ENCODE measurements around the gene OSGIN1.

OSGIN1 gene

GRCh38 chr16:83974475-83974874, 21.4 kb downstream of the OSGIN1 start:
- Histone ChIP-seq H3K27ac (ENCODE audit: extremely low read depth, low read depth, low read length) (no peak overlapping the region), H3K4me3 (ENCODE audit: low read depth, low read length) (no peak overlapping the region), H3K9me3 (ENCODE audit: control insufficient read depth, insufficient read depth, low read depth, low read length) (no peaks in the 10 kb centered on the region), H3K4me1 (ENCODE audit: control insufficient read depth, insufficient read depth, low read length) (no peaks in the 10 kb centered on the region), H3K36me3 (ENCODE audit: control insufficient read depth in 2 of 2, insufficient read depth in 1 of 2, low read length in 2 of 2) (no peaks in the 10 kb centered on the region)
- CTCF ChIA-PET, result no interaction called here
- POLR2A ChIA-PET, result no interaction called here
- no peak for TF ChIP-seq ZNF341 (tag by site-specific recombination; IDR thresholded peaks at IDR 0.05; ENCODE audit: low read depth)
- peak; percentile 40; the same call in 1 of the 2 replicates for TF ChIP-seq EGR2 (tag by site-specific recombination; IDR thresholded peaks at IDR 0.05; ENCODE audit: low read depth)

DNA sequence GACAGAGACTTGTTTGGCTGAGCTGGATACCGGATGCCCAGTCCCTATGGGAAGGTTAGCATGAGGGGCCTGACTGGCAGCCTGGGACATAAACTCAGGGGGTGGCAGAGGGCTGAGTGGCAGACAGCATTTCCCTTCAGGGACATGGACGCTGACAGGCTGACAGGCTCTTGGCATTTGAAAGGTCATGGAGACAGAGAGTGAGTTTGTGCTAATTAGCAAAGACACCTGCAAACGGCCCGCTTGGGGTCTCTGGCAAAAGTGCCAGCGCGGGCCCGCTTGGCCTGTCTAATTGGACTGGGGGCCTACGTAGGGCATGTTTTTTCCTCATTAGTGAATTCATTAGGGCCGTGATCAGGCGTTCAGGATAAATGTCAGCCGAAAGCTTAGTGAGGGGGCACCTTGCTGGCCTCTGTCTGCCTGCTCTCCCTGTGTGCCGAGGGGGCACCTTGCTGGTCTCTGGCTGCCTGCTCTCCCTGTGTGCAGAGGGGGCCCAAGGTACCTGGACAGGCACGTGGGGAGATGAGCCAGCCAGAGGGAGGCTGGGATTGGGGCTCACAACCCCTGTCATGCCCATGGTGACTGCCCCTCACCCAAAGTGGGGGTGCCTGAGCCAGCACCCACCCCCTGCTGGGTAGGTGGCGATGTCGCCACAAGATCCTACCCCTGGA, 22.7 kb downstream of the OSGIN1 start:
- ChIA-PET POLR2A (no interaction called here), CTCF (no interaction called here)
- H3K27ac ChIP-seq (ENCODE audit: extremely low read depth, low read depth, low read length), result no peak overlapping the region
- TF ChIP-seq ZNF530 (tag by site-specific recombination; IDR thresholded peaks at IDR 0.05; ENCODE audit: low read depth), result no peak
- TF ChIP-seq ZNF843 (tag by site-specific recombination; IDR thresholded peaks at IDR 0.05), result no peak
- TF ChIP-seq TRIM28 (IDR thresholded peaks at IDR 0.05; ENCODE audit: borderline replicate concordance, low read length), result no peak
- no peak for TF ChIP-seq ZNF148 (tag by site-specific recombination; IDR thresholded peaks at IDR 0.05; ENCODE audit: borderline replicate concordance)
- TF ChIP-seq ZNF157 (tag by site-specific recombination; IDR thresholded peaks at IDR 0.05), result no peak
- TF ChIP-seq PRDM6 (tag by site-specific recombination; IDR thresholded peaks at IDR 0.05), result no peak
- no peak for TF ChIP-seq ZNF624 (tag by site-specific recombination; IDR thresholded peaks at IDR 0.05)
- TF ChIP-seq ZFP69B (tag by site-specific recombination; IDR thresholded peaks at IDR 0.05), result no peak
- TF ChIP-seq, protein P1, sequence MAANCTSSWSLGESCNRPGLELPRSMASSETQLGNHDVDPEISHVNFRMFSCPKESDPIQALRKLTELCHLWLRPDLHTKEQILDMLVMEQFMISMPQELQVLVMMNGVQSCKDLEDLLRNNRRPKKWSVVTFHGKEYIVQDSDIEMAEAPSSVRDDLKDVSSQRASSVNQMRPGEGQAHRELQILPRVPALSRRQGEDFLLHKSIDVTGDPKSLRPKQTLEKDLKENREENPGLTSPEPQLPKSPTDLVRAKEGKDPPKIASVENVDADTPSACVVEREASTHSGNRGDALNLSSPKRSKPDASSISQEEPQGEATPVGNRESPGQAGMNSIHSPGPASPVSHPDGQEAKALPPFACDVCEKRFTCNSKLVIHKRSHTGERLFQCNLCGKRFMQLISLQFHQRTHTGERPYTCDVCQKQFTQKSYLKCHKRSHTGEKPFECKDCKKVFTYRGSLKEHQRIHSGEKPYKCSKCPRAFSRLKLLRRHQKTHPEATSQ (tag by site-specific recombination; IDR thresholded peaks at IDR 0.05), result no peak
- TF ChIP-seq ZNF416 (tag by site-specific recombination; IDR thresholded peaks at IDR 0.05), result no peak
- TF ChIP-seq PRDM1 (tag by site-specific recombination; IDR thresholded peaks at IDR 0.05), result no peak
- no peak for TF ChIP-seq ZNF223 (tag by site-specific recombination; IDR thresholded peaks at IDR 0.05)
- TF ChIP-seq ZNF626 (tag by site-specific recombination; IDR thresholded peaks at IDR 0.05), result no peak
- TF ChIP-seq AEBP2 (tag by site-specific recombination; IDR thresholded peaks at IDR 0.05; ENCODE audit: borderline replicate concordance), result no peak
- no peak for TF ChIP-seq ZNF354C (tag by site-specific recombination; IDR thresholded peaks at IDR 0.05; ENCODE audit: borderline replicate concordance, low read depth)
- TF ChIP-seq ZNF560 (tag by site-specific recombination; IDR thresholded peaks at IDR 0.05; ENCODE audit: borderline replicate concordance), result no peak
- TF ChIP-seq ZNF48 (tag by site-specific recombination; IDR thresholded peaks at IDR 0.05), result no peak
- no peak for TF ChIP-seq ZNF76 (tag by site-specific recombination; IDR thresholded peaks at IDR 0.05; ENCODE audit: borderline replicate concordance, low read depth)
- TF ChIP-seq ZNF146 (tag by site-specific recombination; IDR thresholded peaks at IDR 0.05), result no peak
- H3K4me3 ChIP-seq (ENCODE audit: low read depth, low read length), result no peak overlapping the region
- no peaks in the 10 kb centered on the region for H3K9me3 ChIP-seq (ENCODE audit: control insufficient read depth, insufficient read depth, low read depth, low read length)
- H3K4me1 ChIP-seq (ENCODE audit: control insufficient read depth, insufficient read depth, low read length), result no peaks in the 10 kb centered on the region
- H3K36me3 ChIP-seq (ENCODE audit: control insufficient read depth in 2 of 2, insufficient read depth in 1 of 2, low read length in 2 of 2), result no peaks in the 10 kb centered on the region
